GM21619 (cell line): Measurements from ENCODE around the gene OR5P2.
A peak's percentile ranks its signal among the peaks of the same experiment; 100 is the strongest.
"Not testable (repeated sequence)": the region's sequence is repeated elsewhere in the genome, so short reads cannot be mapped to it uniquely, and the experiment has no call there.

ENCODE experiments used
- ATAC-seq: cut with Tn5 transposase; IDR thresholded peaks from one replicate; pipeline ENCODE4 v1.9.1; 2021; ENCODE audit not compliant: unreplicated experiment

Gene OR5P2, protein sequence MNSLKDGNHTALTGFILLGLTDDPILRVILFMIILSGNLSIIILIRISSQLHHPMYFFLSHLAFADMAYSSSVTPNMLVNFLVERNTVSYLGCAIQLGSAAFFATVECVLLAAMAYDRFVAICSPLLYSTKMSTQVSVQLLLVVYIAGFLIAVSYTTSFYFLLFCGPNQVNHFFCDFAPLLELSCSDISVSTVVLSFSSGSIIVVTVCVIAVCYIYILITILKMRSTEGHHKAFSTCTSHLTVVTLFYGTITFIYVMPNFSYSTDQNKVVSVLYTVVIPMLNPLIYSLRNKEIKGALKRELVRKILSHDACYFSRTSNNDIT

DNA sequence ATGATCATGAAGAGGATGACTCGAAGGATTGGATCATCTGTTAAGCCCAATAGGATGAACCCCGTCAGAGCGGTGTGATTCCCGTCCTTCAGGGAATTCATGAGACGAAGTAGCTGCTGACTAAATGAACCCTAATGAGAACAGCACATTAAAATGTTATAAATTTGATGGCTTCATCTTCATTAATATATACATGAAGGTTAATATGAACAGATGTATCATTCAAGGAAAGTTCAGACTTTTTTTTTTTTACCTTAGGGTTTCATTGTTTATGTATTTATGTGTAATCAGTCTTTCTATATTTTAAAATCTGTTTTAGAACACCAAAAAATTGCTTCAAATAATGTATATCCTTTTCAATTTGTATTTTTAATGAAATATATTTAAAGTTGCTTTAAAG lies at the start of gene OR5P2:
OR5P2 (minus strand) TSS at position 101 of the 400 bp plus-strand sequence; CDS start at position 101, 0 bp downstream.
- ATAC-seq, result no peak

DNA sequence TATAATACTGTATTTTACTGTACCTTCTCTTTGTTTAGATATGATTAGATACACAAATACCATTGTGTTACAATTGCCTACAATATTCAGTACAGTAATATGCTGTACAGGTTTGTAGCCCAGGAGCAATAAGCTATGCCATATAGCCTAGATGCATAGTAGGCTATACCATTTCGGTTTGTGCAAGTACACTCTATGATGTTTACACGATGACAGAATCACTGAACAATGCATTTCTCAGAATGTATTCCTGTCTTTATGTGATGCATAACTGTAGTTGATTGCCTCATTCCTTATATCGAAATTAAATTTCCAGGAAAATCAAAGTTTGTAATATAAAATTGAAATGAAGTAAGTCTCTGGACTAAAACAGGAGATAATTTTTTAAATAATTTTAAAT lies 49.3 kb upstream of the OR5P2 start:
- ATAC-seq, result no peak

DNA sequence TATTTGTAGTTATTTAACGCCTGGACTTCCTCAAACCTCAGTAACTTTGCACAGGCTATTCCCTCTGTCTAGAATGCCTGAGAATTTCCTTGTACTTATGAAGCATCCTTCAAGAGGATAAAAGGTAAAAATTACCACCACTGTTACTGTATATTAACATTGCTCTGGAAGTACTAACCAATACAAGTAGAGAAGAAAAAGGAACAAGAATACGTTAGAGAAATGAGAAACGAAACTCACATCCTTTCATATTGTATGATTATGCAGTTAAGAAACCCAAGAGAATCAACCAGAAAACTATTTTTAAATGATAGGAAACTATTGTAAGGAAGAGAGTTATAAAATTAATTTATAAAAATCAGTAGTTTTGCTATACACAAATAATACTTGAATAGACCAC lies 48.2 kb upstream of the OR5P2 start:
- no peak for ATAC-seq

DNA sequence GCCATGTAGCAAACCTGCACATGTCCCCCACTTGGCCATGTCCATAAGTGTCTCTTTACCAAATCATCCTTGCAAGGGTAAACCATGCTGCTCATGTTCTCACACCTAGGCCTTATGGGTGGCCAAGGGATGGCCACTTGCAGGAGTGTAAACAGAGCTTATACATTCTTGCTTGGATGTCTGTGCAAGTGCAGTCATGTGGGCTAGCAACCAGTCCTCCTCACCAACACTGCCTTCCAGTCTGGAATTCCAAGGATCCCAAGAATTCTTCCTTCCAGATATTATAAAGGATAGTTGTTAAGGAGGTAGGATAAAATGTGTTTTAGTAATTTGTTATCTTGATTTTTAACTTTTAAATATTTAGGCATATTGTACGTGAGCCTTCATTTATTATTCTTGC lies 47.8 kb upstream of the OR5P2 start:
- ATAC-seq, result no peak

DNA sequence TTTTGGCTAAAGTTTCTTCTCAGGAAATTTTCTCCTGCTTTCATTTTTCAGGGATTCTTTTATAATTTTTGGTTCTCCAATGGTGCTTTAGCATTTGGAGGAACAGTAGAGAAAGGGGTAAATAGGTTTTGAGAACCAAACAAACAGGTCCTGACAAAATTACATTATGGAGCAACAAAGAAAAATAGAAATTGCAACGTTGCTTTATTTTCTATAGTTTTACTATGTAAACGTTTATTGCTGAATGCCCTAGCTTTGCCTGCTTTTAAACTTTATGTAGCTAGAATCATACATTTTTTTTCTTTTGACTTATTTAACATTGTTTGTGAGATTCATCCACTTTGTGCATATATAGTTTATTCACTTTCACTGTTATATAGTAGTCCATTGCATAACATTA lies 43.8 kb upstream of the OR5P2 start:
- ATAC-seq, result no peak

DNA sequence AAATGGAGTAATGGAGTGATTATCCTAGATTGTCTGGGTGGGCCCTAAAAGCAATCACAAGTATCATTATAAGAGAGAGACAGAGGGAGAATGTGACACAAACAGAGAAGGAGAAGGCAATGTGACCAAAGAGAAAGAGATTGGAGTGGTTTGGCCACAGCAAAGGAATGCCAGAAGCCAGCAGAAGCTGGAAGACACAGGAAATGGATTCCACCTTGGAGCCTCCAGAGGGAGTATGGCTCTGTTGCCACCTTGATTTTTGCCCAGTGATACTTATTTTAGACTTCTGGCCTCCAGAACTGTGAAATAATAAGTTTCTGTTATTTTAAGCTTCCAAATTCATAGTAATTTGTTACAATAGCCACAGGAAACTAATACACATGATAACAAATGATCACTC lies 36.8 kb upstream of the OR5P2 start:
- no peak for ATAC-seq

DNA sequence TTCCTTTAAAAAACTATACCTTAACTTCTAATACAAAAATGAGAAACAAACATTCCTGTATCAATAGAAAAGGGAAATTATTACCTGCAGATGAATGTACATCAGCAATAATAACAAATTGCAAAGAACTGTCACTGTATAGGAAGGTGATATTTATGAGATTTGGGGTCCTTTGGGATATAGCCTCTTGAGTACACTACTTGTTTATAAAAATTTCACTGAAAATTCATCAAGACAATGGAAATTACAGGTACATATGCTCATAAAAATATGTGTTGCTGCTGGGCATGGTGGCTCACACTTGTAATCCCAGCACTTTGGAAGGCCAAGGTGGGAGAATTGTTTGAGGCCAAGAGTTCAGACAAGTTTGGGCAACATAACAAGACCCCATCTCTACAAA lies 34.0 kb upstream of the OR5P2 start, which contains the start of gene OR5P3:
OR5P3 (minus strand) TSS at position 101 of the 400 bp plus-strand sequence.
- no peak for ATAC-seq

DNA sequence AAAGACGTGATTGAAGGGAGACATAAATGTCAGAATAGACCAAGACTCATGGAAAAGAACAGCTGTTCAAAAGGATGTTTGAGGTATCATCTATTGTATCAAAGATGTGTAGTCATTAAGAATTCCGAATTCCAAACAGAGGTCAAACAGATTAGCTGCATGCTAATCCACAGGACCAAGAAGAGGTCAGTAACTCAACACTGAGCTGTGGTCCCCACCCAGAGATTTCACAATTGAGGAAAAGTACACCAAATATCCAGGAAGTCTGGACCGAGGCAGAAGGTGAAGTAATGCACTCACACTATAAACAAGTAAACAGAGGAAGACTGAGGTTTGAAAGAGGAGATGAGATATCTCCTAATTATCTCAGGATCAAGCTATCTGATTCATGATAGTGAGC lies 29.6 kb upstream of the OR5P2 start:
- no peak for ATAC-seq

DNA sequence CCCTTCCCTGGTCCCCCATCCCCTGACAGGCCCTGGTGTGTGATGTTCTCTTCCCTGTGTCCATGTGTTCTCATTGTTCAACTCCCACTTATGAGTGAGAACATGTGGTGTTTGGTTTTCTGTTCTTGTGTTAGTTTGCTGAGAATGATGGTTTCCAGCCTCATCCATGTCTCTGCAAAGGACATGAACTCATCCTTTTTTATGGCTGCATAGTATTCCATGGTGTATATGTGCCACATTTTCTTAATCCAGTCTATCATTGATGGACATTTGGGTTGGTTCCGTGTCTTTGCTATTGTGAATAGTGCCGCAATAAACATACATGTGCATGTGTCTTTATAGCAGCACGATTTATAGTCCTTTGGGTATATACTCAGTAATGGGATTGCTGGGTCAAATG lies 23.7 kb upstream of the OR5P2 start:
- not testable (repeated sequence) for ATAC-seq

DNA sequence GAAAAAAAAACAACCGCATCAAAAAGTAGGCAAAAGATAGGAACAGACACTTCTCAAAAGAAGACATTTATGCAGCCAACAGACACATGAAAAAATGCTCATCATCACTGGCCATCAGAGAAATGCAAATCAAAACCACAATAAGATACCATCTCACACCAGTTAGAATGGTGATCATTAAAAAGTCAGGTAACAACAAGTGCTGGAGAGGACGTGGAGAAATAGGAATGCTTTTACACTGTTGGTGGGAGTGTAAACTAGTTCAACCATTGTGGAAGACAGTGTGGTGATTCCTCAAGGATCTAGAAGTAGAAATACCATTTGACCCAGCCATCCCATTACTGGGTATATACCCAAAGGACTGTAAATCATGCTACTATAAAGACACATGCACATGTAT lies 18.2 kb upstream of the OR5P2 start:
- ATAC-seq, result not testable (repeated sequence)

DNA sequence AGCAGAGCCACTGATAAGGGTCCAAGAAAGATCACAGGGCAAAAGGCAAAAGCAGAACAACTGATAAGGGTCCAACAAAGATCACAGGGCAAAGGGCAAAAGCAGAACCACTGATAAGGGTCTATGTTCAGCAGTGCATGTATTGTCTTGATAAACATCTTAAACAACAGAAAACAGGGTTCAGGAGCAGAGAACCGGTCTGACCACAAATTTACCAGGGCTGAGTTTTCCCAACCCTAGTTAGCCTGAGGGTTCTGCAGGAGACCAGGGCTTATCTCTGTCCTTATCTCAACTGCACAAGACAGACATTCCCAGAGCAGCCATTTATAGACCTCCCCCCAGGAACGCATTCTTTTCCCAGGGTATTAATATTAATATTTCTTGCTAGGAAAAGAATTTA lies 13.6 kb upstream of the OR5P2 start:
- not testable (repeated sequence) for ATAC-seq

DNA sequence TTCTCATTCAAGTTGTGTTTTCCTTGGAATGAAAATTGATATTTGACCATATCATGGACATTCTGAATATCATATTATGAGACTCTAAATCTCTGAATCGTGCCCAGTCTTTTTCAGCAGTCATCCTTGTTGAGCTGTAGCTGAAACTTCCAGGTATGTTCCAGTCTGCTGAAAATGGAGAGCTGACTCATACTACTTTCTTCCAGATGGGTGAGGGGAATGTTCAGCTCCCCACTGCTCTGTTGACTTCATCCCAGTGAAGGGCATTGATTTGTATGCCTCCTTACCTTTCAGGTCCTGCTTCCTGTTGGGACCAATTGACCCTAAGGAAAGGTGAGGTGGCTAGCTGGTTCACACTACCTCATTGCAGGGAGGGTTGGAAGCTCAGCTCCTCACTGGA lies 3.5 kb downstream of the OR5P2 start:
- no peak for ATAC-seq

DNA sequence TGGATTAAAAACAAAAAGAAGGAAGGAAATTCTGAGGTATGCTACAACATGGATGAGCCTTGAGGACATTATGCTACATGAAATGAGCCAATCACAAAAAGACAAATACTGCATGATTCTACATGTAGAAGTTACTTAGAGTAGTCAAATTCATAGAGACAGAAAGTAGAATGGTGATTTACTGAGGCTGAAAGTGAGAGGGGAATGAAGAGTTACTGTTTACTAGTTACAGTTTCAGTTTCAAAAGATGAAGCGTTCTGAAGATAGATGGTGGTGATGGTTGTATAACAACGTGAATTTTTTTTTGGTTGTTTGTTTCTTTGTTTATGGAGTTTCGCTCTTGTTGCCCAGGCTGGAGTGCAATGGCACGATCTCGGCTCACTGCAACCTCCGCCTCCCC lies 9.5 kb downstream of the OR5P2 start:
- ATAC-seq, result peak; percentile 100

DNA sequence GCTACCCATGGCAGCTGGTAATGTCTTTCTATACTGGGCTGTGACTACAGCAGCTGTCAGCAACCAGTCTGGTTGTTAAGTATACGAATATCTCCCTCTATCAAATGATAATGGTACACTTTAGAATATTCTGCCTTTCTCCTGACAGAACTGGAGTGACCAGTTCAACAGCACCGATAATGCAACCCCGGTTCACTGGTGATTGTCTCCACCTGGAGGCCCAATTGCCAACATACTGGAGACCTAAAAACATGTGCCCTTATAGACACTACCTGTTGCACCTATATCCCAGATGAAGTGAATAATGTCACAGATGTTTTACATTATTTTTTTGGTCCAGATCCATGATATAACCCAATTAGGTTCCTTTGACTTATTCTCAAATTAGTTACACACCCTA lies 21.1 kb downstream of the OR5P2 start:
- no peak for ATAC-seq

DNA sequence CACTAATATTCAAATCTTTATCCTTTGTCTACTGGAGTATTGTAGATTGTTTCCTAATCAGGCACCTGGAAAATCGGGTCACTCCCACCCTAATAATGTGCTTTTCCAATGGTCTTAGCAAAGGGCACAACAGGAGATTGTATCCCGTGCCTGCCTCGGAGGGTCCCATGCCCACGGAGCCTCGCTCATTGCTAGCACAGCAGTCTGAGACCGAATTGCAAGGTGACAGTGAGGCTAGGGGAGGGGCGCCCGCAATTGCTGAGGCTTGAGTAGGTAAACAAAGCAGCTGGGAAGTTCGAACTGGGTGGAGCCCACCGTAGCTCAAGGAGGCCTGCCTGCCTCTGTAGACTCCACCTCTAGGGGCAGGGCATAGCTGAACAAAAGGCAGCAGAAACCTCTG lies 32.4 kb downstream of the OR5P2 start:
- not testable (repeated sequence) for ATAC-seq

DNA sequence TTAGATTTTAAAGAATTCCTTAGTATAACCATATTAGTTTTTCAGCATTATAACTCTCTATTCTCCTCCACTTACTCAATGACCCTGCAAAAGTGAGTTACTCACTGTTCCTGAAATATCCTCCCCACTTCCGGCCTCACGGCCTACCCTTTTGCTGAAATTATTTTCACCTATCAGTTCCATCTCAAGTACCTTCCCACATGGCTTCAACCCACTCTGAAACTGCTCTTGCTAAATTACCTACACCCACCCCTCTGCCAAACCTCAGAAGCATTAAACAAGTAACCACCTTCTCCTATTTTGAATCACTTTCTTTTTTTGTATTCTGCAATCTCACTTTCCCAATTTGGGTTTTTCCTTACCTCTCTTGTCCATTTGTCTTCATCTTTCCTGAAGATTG lies 37.7 kb downstream of the OR5P2 start:
- peak; percentile 63 for ATAC-seq

DNA sequence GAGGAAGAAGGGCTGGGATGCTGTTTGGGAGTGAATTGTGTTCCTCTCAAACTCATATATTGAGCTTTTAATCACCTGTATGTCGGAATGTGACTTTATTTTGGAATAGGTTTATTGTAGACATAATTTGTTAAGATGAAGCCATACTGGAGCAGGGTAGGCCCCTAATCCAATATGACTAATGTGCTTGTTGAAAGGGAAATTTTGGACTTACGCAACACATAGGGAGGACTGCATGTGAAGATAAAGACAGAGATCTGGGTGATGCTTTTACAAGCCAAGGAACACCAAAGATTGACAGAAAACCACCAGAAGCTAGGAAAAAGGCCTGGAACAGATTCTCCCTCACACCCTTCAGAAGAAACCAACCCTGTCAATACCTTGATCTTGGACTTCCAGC lies 47.3 kb downstream of the OR5P2 start:
- ATAC-seq, result no peak
